Measurements from ENCODE around the gene GALK2.

Gene GALK2

DNA sequence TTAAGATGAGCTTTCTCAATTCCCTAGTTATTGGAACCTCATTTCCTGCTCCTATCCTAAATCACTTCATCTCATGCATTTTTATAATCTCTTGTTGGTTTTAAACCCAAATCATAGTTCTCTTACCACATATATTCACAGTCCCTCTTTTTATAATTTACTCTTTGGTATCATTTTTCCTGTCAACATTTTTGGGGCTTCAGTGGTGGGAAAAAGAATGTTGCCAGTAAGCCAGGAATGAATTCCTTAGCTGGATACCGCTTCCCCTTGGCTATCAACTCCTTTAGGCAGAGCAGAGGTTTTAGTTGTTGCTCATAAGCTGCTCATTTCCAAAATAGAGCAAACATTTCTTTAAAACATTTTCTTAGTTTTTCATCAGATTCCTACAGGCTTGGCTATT, 112.3 kb downstream of the GALK2 start:
- no peak for DNase-seq (ENCODE audit: low read depth in 2 of 2)

DNA sequence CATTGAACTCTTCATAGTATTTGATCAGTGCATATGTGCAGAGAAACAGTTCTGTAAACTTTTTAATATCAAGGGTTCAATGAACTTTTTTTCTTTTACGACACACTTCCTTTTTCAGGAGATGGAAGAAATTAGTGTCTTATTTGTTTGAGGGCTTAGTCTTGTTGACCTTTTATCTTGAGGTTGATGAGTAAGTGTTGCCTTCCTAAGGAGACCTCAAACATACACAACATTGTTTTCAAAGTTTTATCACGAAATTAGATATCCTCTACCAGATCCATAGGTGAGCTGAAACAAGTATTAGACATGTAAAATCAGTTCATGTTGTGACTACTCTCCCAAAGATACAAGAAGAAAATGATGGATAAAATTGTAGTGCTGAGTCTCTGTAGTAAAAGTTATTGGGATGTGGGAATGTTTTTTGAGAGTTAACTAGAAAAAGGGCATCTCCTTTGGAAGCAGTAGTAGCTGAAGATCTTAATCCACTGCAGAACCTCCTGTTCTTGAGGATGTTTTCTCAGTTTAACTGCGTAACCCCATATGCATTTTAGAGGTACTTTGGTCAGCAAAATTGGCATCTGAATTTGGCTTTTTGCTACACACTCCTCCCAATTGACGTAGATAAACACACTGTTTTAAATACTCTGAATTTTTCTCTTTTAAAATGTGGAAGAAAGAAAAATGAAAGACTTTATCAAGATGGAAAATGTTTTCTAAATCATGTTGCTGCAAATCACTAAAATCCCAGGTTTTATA, 116.8 kb downstream of the GALK2 start:
- no peak for DNase-seq (ENCODE audit: low read depth in 2 of 2)

DNA sequence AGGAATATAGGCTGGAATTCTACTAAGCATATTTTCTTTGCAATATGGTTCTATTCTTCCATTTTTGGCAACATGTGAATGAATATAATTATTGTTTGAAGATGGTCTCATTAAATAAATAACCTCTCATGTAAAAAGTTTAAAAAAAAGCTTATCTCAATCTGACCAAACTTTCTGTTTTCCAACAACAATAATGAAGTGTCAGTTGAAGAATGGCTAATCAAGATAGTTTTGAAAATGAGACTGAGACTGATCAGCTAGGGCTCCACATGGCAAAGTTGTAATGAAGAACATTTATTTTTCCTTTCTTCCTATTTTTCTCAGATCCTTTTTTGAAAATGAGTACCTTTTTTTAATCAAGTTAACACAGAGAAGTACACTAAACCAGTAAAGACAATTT, 117.4 kb downstream of the GALK2 start:
- DNase-seq (ENCODE audit: low read depth in 2 of 2) = no peak

DNA sequence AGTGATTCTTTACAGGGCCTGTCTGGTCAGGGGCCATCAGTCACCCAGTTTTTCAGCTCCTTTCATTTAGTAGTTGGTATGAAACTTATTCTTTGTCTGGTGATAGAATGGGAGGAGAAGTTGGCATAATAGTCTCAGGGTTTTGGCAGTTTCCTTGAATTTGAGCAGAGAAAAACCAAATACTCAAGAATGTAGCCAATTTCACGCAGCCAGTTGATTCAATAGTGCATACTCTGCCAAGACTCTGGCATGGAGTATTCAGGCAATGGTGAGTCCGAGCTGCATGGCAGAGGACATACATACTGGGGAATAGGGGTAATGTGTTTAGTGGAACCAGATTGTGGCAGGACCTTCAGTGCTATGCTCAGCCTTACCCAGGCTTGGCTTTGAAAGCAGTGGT, 118.3 kb downstream of the GALK2 start:
- DNase-seq (ENCODE audit: low read depth in 2 of 2) = no peak

DNA sequence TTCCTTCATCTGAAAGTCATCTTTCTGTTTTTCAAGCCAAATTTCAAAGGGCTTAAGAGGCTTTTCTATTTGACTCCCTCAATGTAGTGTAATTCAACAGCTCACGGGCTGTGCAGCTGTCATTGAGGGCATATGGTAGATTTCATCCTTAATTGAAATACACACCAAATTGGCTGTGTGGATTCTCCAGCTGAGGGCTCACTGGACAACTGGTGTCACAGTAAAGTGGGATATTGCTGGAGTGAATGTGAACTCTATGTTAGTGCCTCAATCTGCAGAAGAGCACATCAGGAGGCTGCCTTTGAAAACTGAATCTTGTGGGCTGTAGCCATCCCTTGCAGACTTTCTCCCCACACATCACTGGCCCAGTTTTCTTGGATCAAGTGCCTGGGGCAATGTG, 120.1 kb downstream of the GALK2 start:
- no peak for DNase-seq (ENCODE audit: low read depth in 2 of 2)

DNA sequence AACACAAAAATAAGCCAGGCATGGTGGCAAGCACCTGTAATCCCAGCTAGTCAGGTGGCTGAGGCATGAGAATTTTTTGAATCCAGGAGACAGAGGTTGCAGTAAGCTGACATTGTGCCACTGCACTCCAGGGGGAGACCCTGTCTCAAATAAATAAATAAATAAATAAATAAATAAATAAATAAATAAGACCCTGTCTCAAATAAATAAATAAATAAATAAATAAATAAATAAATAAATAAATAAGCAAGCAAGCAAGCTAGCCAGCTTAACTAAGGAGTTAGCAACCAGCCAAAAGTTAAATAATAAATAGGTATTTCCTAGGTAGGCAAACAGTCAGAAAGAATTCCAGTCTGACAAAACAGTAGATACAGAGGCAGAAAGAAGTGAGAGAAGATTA, 123.9 kb downstream of the GALK2 start:
- no peak for DNase-seq (ENCODE audit: low read depth in 2 of 2)

DNA sequence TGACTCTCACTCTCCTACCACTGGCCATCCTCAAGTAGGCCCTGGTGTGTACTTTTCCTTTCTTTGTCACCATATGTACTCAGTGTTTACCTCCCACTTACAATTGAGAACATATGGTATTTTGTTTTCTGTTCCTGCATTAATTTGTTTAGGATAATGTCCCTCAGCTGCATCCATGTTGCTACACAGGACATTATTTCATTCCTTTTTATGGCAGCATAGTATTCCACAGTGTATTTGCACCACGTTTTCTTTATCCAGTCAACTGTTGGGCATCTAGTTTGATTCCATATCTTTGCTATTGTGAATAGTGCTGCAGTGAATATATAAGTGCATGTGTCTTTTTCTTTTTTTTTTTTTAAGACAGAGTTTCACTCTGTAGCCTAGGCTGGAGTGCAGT, 126.2 kb downstream of the GALK2 start:
- DNase-seq (ENCODE audit: low read depth in 2 of 2) = no peak

DNA sequence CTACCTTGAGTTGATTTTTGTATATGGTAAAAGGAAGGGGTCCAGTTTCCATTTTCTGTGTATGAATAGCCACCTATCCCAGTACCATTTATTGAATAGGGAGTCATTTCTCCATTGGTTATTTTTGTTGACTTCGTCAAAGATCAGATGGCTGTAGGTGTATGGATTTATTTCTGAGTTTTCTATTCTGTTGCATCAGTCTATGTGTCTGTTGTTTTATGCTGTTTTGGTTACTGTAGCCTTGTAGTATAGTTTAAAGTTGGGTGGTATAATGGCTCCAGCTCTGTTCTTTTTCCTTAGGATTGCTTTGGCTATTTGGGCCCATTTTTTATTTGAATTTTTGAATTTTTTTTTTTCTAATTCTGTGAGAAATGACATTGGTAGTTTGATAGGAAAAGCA, 127.5 kb downstream of the GALK2 start:
- no peak for DNase-seq (ENCODE audit: low read depth in 2 of 2)

DNA sequence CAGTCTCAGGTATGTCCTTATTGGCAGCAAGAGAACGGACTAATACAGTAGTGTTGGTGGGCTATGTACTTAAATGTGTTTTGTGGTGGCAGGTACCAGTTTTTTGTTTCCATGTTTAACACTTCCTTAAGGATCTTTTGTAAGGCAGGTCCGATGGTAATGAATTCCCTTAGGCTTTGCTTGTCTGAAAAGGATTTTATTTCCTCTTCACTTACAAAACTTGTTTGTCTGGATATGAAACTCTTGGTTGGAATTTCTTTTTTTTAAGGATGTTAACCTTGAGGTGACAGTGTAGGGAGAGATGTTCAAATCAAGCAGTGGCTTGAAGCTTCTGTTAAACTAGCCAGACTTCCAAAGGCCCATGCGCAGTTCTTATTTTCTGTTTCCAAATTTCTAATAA, 130.8 kb downstream of the GALK2 start:
- DNase-seq (ENCODE audit: low read depth in 2 of 2) = no peak

DNA sequence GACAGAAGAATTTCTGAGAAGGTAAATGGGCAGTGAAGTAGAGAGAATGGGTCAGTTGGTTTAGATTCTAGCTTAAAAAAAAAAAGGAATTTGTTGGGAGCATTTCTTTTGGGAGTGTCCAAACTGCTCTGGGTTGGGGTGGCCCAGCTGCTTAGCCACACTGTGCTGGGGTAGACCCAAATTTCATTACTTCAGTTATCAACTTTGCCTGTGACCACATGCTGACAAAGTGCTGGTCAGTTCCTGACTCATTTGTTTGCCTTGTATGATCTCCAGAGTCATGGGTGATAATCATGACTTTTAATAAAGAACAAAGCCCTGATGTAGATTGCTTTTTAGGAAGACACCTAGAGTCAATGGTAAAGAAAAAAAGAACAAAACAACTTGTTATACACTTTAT, 131.5 kb downstream of the GALK2 start:
- DNase-seq (ENCODE audit: low read depth in 2 of 2) = no peak

DNA sequence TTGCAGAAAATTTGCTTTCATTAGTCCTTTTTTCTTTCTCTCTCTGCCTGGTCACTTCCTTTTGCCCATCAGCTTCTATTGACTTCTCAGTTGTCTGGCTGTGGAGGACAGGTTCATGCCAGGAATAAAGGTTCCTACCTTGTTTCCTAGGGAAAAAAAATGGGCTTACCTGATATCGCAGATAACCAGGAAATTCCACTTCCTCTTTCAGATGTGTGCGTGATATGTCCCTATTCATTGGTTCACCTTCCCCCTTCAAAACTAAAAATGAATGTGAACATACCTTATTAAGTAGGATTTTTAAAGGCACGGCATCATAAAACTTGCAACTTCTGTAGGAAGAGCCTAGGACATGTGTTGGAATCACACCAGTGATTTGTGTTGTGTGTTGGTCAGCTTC, 133.0 kb downstream of the GALK2 start:
- no peak for DNase-seq (ENCODE audit: low read depth in 2 of 2)

DNA sequence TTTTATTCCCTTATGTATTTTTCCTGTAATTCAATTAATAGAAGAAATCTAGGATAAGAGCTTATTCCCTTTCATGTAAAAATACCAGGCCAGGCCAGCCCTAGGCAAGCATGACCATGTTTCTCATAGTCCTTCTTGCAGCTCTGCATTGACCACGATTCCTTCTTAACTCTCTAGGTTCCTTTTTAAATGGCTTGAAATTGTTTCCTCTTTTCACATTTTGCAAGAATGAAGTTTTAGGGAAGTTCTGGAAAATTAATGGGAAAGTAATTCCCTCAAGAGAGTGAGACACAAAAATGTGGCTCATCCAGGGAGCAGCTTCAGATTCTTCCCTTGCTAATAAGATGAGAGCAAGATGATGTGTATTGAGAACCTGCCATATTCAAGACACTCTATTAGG, 136.5 kb downstream of the GALK2 start:
- DNase-seq (ENCODE audit: low read depth in 2 of 2) = no peak

DNA sequence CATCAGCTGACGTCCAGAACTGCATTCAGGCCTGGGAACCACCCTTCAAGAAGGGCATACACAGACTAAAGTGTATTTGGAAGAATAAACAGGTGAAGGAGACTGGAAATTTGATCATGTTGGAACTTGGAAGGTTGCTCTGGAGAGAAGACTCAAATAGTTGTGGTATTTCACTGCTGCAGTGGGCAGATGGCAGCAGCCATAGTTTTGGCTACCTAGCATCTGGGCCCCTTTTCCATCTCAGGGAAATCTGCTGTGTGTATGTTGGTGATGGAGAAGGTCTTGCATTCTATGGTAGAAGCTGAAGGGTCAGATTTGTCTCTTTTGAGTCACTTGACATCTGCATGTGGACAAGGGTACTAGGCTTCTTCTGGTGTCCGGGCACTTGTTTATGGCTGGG, 138.6 kb downstream of the GALK2 start:
- no peak for DNase-seq (ENCODE audit: low read depth in 2 of 2)

DNA sequence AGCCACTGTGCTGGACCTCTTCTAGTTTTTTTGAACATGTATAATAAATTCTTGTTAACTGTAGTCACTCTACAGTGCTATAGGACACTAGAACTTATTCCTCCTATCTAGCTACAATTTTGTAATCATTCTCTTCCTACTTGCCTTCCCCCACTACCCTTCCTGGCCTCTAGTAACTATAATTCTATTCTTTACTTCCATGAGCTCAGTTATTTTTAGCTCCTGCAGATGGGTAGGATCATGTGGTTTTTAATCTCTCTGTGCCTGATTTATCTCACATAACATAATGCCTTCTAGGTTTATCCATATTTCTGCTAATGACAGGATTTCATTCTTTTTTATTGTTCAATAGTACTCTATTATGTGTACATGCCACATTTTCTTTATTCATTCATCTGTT, 139.8 kb downstream of the GALK2 start:
- DNase-seq (ENCODE audit: low read depth in 2 of 2) = no peak

DNA sequence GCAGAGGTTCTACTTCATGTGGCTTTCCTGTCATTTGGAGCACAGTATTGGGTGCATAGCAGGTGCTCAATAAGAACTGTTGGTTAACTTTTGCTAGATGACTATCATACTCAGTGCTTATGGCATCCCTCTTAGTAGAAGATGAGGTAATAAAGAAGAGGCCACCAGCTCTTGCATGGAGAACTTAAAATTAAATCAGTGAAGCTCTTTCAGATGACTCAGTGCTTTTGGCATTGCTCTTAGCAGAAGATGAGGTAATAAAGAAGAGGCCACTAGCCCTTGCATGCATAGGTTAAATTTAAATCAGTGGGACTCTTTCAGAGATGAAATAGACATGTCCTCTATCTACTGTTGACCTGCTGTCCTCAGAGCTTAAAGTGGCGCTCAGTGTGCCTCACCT, 143.6 kb downstream of the GALK2 start:
- no peak for DNase-seq (ENCODE audit: low read depth in 2 of 2)

DNA sequence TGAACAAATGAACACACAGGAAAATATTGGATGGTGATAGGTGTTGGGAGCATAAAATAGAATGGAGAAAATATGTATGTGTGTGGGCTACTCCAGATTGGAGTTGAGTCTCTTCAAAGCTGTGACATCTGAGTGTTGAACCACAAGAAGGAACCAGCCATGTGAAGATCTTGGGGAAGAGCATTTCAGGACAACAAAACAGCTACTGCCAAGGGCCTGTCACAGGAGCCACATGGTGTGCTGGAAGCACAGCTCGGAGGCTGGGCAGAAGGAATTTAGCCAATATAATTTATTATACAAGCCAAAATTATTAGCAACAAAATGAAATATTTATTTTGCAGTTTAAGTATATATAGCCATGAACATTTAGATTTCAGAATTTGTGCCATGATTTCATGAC, 144.7 kb downstream of the GALK2 start:
- no peak for DNase-seq (ENCODE audit: low read depth in 2 of 2)

DNA sequence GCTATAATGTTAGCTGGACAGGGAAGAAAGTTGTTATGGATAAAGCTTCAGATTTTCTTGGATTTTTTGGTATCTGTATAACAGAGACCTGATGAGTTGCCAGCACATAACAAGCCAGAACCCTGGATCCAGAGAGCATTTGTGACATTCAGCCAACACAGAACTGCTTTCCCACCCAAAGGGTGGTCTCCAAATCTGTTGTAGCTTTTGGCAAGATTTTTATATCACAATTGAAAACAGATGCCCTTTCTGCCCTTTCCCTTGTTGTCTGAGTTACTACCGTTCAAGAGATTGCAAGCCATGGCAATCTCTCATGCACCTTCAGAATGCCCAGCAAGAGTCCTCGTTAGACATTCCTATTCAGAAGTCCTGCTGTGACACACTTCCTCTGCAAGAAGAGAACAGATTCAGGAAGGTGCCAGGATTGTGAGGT, 145.4 kb downstream of the GALK2 start:
- DNase-seq (ENCODE audit: low read depth in 2 of 2) = no peak

DNA sequence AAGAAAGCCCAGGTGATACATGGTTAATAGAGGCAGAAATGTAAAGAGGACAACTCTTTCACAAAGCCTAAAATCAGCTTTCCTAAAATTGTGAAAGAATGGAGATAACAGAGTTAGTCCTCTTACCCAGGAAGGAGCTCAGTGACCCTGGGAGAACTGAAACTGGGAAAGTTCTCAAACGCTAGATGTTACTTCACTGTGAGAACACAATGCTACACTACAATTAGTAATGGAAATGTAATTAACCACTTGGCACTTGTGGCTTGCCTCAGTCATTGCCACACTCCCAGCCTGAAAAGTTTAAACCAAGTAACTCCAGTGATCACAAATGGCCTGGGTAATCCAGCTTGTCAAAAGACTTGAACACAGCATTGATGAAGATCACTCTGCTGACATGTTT, 150.3 kb downstream of the GALK2 start:
- no peak for DNase-seq (ENCODE audit: low read depth in 2 of 2)

DNA sequence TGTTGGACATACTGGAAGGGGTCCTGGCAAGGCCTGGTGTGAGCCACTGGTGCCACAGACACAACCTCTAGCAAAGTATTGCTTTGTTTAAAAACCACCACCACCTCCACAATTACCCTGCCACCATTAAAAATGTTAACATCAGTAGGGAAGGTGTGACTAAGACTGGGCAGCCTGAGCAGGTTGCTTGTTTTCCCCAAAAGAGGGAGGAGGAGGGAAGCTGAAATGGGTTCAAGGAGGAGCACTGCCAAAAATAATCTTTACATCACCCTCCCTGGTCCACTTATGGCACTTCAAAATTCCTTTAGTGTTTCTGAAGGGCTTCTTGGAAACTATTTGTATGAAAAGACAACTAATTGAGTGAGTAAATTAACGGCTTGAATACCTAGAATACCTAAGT, 153.2 kb downstream of the GALK2 start:
- DNase-seq (ENCODE audit: low read depth in 2 of 2) = no peak

DNA sequence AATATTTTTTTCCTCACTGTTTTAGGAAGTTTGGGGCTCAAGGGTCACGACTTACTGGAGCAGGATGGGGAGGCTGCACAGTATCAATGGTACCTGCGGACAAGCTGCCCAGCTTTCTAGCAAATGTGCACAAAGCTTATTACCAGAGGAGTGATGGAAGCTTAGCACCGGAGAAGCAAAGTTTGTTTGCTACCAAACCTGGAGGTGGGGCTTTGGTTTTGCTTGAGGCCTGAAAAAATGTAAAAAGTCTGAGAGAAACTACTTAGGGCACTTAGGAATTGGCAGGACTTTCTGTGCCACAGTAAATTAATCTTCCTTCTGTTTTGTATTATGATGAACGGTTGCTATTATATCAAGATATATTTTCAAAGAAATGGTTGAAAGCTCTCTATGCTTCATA, 157.9 kb downstream of the GALK2 start:
- DNase-seq (ENCODE audit: low read depth in 2 of 2) = no peak

DNA sequence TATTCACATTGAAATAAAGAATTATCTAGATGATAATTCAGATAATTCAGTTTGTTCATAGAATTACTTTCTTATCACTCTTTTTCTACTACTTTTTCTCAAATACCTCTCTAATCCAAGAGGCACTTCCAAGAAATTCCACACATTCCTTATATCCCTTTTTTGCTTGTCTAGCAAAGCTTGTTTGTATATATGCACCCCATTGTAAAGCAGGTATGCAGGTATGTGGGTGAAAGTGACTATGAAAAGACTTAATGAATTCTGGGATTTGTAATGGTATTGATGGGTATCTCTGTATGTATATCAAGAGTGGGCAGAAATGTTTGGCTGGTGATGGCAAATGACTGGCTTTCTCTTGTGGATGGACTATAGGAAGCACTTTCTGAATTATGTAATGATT, 158.9 kb downstream of the GALK2 start:
- DNase-seq (ENCODE audit: low read depth in 2 of 2) = no peak

DNA sequence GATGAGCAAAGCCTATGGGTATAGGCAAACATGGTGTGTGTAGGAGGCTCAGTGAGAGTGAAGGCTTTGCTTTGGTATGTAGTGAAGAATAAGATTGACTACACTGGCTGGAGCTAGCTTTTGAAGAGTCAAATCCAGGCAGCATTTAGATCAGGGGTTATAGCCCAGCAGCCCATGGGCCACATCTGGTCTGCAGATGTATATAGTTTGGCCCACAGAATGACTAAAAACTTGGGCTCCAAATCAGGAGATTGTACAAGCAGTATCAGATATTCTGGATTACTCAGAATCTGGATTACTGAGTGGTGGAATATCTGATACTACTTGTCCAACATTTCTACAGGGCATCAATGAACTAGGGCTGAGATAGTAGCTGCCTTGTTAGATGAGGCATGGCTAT, 160.1 kb downstream of the GALK2 start:
- DNase-seq (ENCODE audit: low read depth in 2 of 2) = no peak

DNA sequence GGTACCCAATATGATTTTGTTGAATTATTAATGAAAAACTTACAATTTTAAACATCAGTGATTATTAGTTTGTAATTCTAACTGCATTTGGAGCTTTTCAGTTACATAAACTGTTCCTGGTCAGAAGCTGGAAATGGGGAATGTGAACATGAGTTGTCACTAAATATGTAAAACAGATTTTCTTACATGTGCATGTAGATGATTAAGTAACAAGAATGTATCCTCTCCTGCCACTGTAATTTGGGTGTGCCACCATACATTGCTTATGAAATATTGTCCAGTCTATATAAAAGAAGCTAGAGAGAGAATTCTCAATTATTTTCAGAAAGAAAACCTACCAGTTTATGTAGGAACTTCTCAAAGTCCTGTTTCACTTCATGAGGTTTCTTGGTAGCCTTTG, 161.4 kb downstream of the GALK2 start:
- DNase-seq (ENCODE audit: low read depth in 2 of 2) = no peak

DNA sequence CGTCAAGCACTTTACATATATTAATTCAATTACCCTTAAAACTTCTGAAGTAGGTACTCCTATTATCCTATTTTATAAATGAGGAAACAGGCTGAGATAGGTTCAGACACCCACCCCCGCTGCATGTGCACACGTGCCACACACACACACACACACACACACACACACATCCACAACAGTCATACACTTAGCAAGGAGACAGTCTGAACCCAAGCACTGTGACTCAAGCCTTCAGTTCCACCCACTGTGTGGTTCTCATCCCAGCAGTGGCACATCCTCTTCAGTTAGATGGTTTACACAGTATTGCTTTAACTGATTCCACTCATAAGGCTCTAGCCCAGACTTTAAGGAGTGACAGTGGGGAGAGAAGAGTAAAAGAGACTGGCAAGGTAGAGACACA, 161.9 kb downstream of the GALK2 start:
- no peak for DNase-seq (ENCODE audit: low read depth in 2 of 2)
